H1 (cell line): Measurements from ENCODE around the gene ETFB. TPM values are rescaled to one million over a fixed set of nuclear protein-coding genes. Genes with fewer than 3 reads are reported as not detected.

Source experiments
- CTCF ChIA-PET: fragments of 300-600 bp; sonication (Branson Sonifier 250); formaldehyde crosslinking; loops from one replicate; lab custom pipeline; 2021; ENCODE audit not compliant: partially characterized antibody; lab: Charles Lee
- POLR2A ChIA-PET: fragments of 300-600 bp; sonication (Branson Sonifier 250); formaldehyde crosslinking; loops from one replicate; lab custom pipeline; 2021; ENCODE audit warnings: inconsistent platforms; ENCODE audit not compliant: partially characterized antibody; lab: Charles Lee
- DNase-seq, 2 experiments: peaks; one replicate each; pipeline versions ENCODE4 v3.0.0 to v3.0.0-alpha.2; 2010 to 2022; ENCODE audit warnings: low spot score in 2 of 2, low read depth in 1 of 2, mixed read lengths in 1 of 2
- FAIRE-seq: peaks from 2 replicates; lab custom pipeline; 2011; peaks lifted over from hg19 to GRCh38; lab: Jason Lieb, UNC
- H2AFZ ChIP-seq: 2 replicates; pipeline ENCODE4 v1.8.1; 2012; ENCODE audit warnings: low read length, inconsistent platforms
- H2AK5ac ChIP-seq: 2 replicates; pipeline ENCODE4 v1.6.1; 2013; ENCODE audit warnings: low read depth, low read length
- H2BK120ac ChIP-seq: replicated peaks from 2 replicates; pipeline ENCODE3; 2013; ENCODE audit warnings: low read depth, low read length, inconsistent platforms
- H2BK12ac ChIP-seq: 2 replicates; pipeline ENCODE4 v1.6.1; 2013; ENCODE audit warnings: low read depth, low read length
- H2BK15ac ChIP-seq: 2 replicates; pipeline ENCODE4 v1.6.1; 2013; ENCODE audit warnings: low read length
- H2BK20ac ChIP-seq: 2 replicates; pipeline ENCODE4 v1.6.1; 2013; ENCODE audit warnings: low read length
- H2BK5ac ChIP-seq: 2 replicates; pipeline ENCODE4 v1.6.1; 2013; ENCODE audit warnings: low read depth, low read length
- H3K14ac ChIP-seq: 2 replicates; pipeline ENCODE4 v1.6.1; 2013; ENCODE audit warnings: inconsistent platforms; ENCODE audit not compliant: insufficient read length
- H3K18ac ChIP-seq: 2 replicates; pipeline ENCODE4 v1.6.1; 2013; ENCODE audit warnings: low read length; ENCODE audit errors: extremely low read depth
- H3K23ac ChIP-seq: 2 replicates; pipeline ENCODE4 v1.6.1; 2013; ENCODE audit warnings: inconsistent platforms; ENCODE audit not compliant: insufficient read length
- H3K23me2 ChIP-seq: 2 replicates; pipeline ENCODE4 v1.6.1; 2013; ENCODE audit warnings: low read depth, low read length
- H3K27ac ChIP-seq: 2 replicates; pipeline ENCODE4 v1.6.1; 2011; ENCODE audit warnings: low read depth, low read length, inconsistent platforms
- H3K27me3 ChIP-seq, 4 experiments: replicated peaks in 1 of 4; 1 replicate in 1 of 4; 2 replicates in 3 of 4; pipeline versions ENCODE4 v1.6.1 to v1.8.1; 2011 to 2013; ENCODE audit warnings: low read length in 3 of 4, mild to moderate bottlenecking in 3 of 4, inconsistent platforms in 2 of 4, mixed read lengths in 2 of 4, moderate library complexity in 1 of 4; ENCODE audit not compliant: control insufficient read depth in 3 of 4, insufficient read depth in 3 of 4; ENCODE audit errors: extremely low read depth in 1 of 4
- H3K36me3 ChIP-seq, 4 experiments: 2 replicates each; pipeline versions ENCODE4 v1.6.1 to v1.8.1; 2011 to 2013; ENCODE audit warnings: mild to moderate bottlenecking in 4 of 4, low read length in 3 of 4, moderate library complexity in 2 of 4, control low read depth in 1 of 4, inconsistent platforms in 1 of 4; ENCODE audit not compliant: insufficient read depth in 4 of 4, control insufficient read depth in 2 of 4
- H3K4ac ChIP-seq: replicated peaks from 2 replicates; pipeline ENCODE3; 2013; ENCODE audit warnings: low read length, low read depth, mixed read lengths, inconsistent platforms; ENCODE audit not compliant: insufficient read length
- H3K4me1 ChIP-seq, 4 experiments: replicated peaks in 1 of 4; 1 replicate in 1 of 4; 2 replicates in 3 of 4; pipeline versions ENCODE4 v1.6.1 to v1.8.1; 2011 to 2013; ENCODE audit warnings: low read length in 3 of 4, inconsistent platforms in 2 of 4, mixed read lengths in 1 of 4; ENCODE audit not compliant: insufficient read depth in 4 of 4, control insufficient read depth in 3 of 4
- H3K4me2 ChIP-seq, 2 experiments: 2 replicates each; pipeline versions ENCODE4 v1.6.1 to v1.8.1; 2011 to 2013; ENCODE audit warnings: low read depth in 2 of 2, low read length in 2 of 2, control low read depth in 1 of 2, inconsistent platforms in 1 of 2, mild to moderate bottlenecking in 1 of 2; ENCODE audit not compliant: insufficient read depth in 1 of 2
- H3K4me3 ChIP-seq, 4 experiments: fragments of 200-600, 300-600 bp in 1 of 4; sonication (generic), shearing (Covaris generic), sonication (Bioruptor Twin) in 1 of 4; 2 replicates each; pipeline versions ENCODE4 v1.5.1 to v1.8.1; 2011 to 2016; ENCODE audit warnings: low read length in 4 of 4, low read depth in 3 of 4, control low read depth in 2 of 4, inconsistent platforms in 2 of 4, mild to moderate bottlenecking in 2 of 4, mixed read lengths in 1 of 4, moderate library complexity in 1 of 4; ENCODE audit not compliant: insufficient read depth in 2 of 4; ENCODE audit errors: extremely low read depth in 1 of 4
- H3K56ac ChIP-seq: replicated peaks from 2 replicates; pipeline ENCODE3; 2013; ENCODE audit warnings: low read depth, mild to moderate bottlenecking, mixed read lengths, low read length, inconsistent platforms; ENCODE audit not compliant: insufficient read length
- H3K79me1 ChIP-seq: 2 replicates; pipeline ENCODE4 v1.6.1; 2013; ENCODE audit warnings: low read depth, low read length, control low read depth
- H3K79me2 ChIP-seq, 2 experiments: 2 replicates each; pipeline versions ENCODE4 v1.6.1 to v1.8.1; 2012 to 2013; ENCODE audit warnings: low read length in 2 of 2, mild to moderate bottlenecking in 2 of 2, inconsistent platforms in 1 of 2; ENCODE audit not compliant: insufficient read depth in 2 of 2, control insufficient read depth in 1 of 2
- H3K9ac ChIP-seq, 4 experiments: replicated peaks in 1 of 4; 1 replicate in 1 of 4; 2 replicates in 3 of 4; pipeline versions ENCODE4 v1.6.1 to v1.8.1; 2011 to 2013; ENCODE audit warnings: low read depth in 3 of 4, low read length in 3 of 4, control low read depth in 2 of 4, mild to moderate bottlenecking in 2 of 4, moderate library complexity in 2 of 4, inconsistent platforms in 1 of 4; ENCODE audit errors: extremely low read depth in 1 of 4
- H3K9me3 ChIP-seq, 2 experiments: 2 replicates each; pipeline versions ENCODE4 v1.6.1 to v1.8.1; 2012 to 2013; ENCODE audit warnings: mild to moderate bottlenecking in 2 of 2, moderate library complexity in 2 of 2, control low read depth in 1 of 2, inconsistent platforms in 1 of 2, low read depth in 1 of 2, low read length in 1 of 2, mixed read lengths in 1 of 2; ENCODE audit not compliant: insufficient read depth in 2 of 2
- H4K20me1 ChIP-seq, 2 experiments: replicated peaks in 1 of 2; 2 replicates each; pipeline versions ENCODE3 to v1.8.1; 2011 to 2013; ENCODE audit warnings: inconsistent platforms in 2 of 2, low read length in 2 of 2, mild to moderate bottlenecking in 1 of 2; ENCODE audit not compliant: insufficient read depth in 2 of 2, control insufficient read depth in 1 of 2
- H4K5ac ChIP-seq: 2 replicates; pipeline ENCODE4 v1.6.1; 2013; ENCODE audit warnings: low read length, low read depth, mixed read lengths, inconsistent platforms; ENCODE audit not compliant: insufficient read length
- H4K8ac ChIP-seq: 2 replicates; pipeline ENCODE4 v1.8.0; 2013; ENCODE audit warnings: mild to moderate bottlenecking, moderate library complexity, low read length, inconsistent platforms; ENCODE audit not compliant: insufficient read depth; ENCODE audit errors: extremely low read depth
- H4K91ac ChIP-seq: replicated peaks from 2 replicates; pipeline ENCODE3; 2013; ENCODE audit warnings: low read length, mixed read lengths, inconsistent platforms; ENCODE audit not compliant: insufficient read length
- TAF1 ChIP-seq: IDR thresholded peaks from 2 replicates; pipeline ENCODE4 v1.6.1; 2011; ENCODE audit warnings: mild to moderate bottlenecking, low read depth, low read length
- WGBS, 2 experiments: shearing (Covaris generic) in 1 of 2; methylation state at CpG; one replicate each; pipeline versions ENCODE4 v1.1.6 to v1.1.7; 2013 to 2015; ENCODE audit warnings: low lambda C conversion rate in 2 of 2, mixed read lengths in 2 of 2, inconsistent platforms in 1 of 2, low coverage in 1 of 2, missing lambda C conversion rate in 1 of 2; ENCODE audit not compliant: insufficient replicate concordance in 2 of 2, insufficient coverage in 1 of 2, insufficient read length in 1 of 2; ENCODE audit errors: extremely low coverage in 1 of 2, missing lambda C conversion rate in 1 of 2; 5-methylcytosine and 5-hydroxymethylcytosine counted together
- polyA plus RNA-seq, 7 experiments: library from polyadenylated mRNA; depleted of rRNA in 3 of 7; stranded (reverse) in 5 of 7; unstranded in 2 of 7; fragments of >200 nt in 5 of 7; fragments of 200-250 nt in 2 of 7; gene quantifications; 1 replicate in 5 of 7; 2 replicates in 1 of 7; 4 replicates in 1 of 7; pipeline versions ENCODE4 v1.2.1 to v1.2.3, GENCODE V29; 2011 to 2013; ENCODE audit warnings: missing spikeins in 2 of 7, mixed read lengths in 2 of 7
- total RNA-seq: library from RNA; stranded (reverse); fragmentation: NEBNext Ultra II Directional; extraction: Animal tissue kit (Norgen Biotek cat#: 25700); gene quantifications from 2 replicates; pipeline ENCODE4 v1.2.1, GENCODE V29; 2021

The ETFB gene
- total and polyA plus RNA-seq, 2 of the 8 experiments (the other 6 are each of a cell fraction or from before 2014, with no cell fraction given), result 40.0 to 66.5 TPM

- no peak overlapping the region for H3K4me3 ChIP-seq
- FAIRE-seq, result no peak
- CTCF ChIA-PET, result interaction anchor here (1.4 to 2.0 kb wide), 2 partner anchors 10 to 15 kb away, joined by 3 to 5 read pairs; no protein-coding TSS in a partner anchor
Observed at GRCh38 chr19:51352783-51353360, 13.3 kb downstream of the ETFB start.

More at GRCh38 chr19:51352783-51353360, 13.3 kb downstream of the ETFB start:
- Histone ChIP-seq H3K79me2 (no peaks in the 10 kb centered on the region), H3K56ac (no peak overlapping the region), H3K27me3 (no peaks in the 10 kb centered on the region), H2AK5ac (no peak overlapping the region), H2BK15ac (no peak overlapping the region), H3K14ac (no peak overlapping the region), H3K9ac (no peak overlapping the region), H3K27ac (no peak overlapping the region), H3K4ac (no peak overlapping the region), H3K9me3 (no peaks in the 10 kb centered on the region), H2BK12ac (no peak overlapping the region), H2BK20ac (no peak overlapping the region), H3K36me3 (no peaks in the 10 kb centered on the region), H3K79me1 (no peaks in the 10 kb centered on the region), H3K23ac (no peak overlapping the region), H4K20me1 (no peaks in the 10 kb centered on the region), H4K8ac (peak overlapping the region; percentile 51; the same call in 1 of the 2 replicates), H4K91ac (no peak overlapping the region), H4K5ac (no peak overlapping the region), H3K4me1 (peaks cover 3 to 9% (median 7%) of the 10 kb centered on the region in 4 experiments), H2AFZ (no peak overlapping the region), H3K23me2 (no peaks in the 10 kb centered on the region), H2BK120ac (no peak overlapping the region), H2BK5ac (no peak overlapping the region), H3K18ac (no peak overlapping the region), H3K4me2 (no peak overlapping the region)
- no peak for DNase-seq
- POLR2A ChIA-PET, result interaction anchor here (1.5 kb wide), 1 partner anchor 11 kb away, joined by 6 read pairs; no protein-coding TSS in a partner anchor
- TF ChIP-seq TAF1, result no peak
- WGBS, 2 experiments, result 90% methylated on average over 13 of the region's 16 CpGs; no CpG with 5 or more reads in 1 of the 2 experiments
